AG04449 (cell line): ENCODE measurements around the gene NOP9.

ENCODE experiments used
- CTCF ChIA-PET: fragments of 350-600 bp; formaldehyde crosslinking; extraction: SDS; loops from one replicate; lab custom pipeline; 2021; ENCODE audit warnings: antibody characterized with exemption; lab: Yijun Ruan, JAX
- POLR2A ChIA-PET: fragments of 400-600, 350-600 bp; formaldehyde crosslinking; extraction: SDS; loops from one replicate; lab custom pipeline; 2020; ENCODE audit warnings: antibody characterized with exemption, inconsistent platforms; lab: Yijun Ruan, JAX
- DNase-seq: peaks from one replicate; pipeline ENCODE4 v3.0.0-alpha.2; 2010; ENCODE audit warnings: low read depth, low spot score
- H3K4me3 ChIP-seq: 2 replicates; pipeline ENCODE4 v1.5.1; 2011; ENCODE audit warnings: low read depth, mild to moderate bottlenecking, control low read depth, low read length
- TF ChIP-seq, protein P1 (sequence below): IDR thresholded peaks from one replicate; pipeline ENCODE4 v1.5.1; 2011; ENCODE audit warnings: mild to moderate bottlenecking, moderate library complexity, low read length, control low read depth, inconsistent platforms; ENCODE audit not compliant: insufficient read depth; ENCODE audit errors: missing control alignments

Gene NOP9

DNA sequence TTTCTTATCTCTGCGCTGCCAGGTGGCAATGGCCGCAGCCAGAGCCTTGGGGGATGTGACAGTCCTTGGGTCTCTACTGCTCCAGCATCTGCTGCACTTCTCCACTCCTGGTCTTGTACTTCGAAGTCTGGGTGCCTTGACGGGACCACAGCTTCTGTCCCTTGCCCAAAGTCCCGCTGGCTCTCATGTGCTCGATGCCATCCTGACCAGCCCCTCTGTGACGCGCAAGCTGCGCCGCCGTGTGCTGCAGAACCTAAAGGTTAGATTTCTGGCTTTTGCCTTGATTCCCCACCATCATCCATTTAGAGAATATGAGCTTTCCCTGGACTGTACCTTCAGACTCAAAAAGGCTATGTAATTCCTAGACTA, 4.4 kb downstream of the NOP9 start:
- POLR2A ChIA-PET = no interaction called here

DNA sequence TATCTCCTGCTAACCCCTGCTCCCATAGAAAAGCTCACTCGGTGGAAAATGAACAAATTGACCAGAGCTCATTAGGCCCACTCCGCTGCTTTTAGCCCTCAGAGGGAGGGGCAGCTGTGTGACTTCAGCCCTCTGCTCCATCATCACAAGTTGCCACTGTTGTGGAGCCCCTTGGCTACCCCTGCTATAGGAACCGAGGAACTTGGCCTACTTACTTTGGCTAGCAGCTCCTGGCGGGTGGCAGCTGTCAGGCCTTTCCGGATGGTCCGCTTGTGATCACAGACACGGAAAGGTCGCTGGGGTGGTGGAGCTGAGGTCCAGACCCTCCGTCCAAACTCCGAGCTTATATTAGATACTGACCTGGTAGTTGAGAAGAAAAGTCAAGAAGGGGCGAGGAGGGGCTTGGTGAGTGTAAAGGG, 7.5 kb downstream of the NOP9 start:
- ChIA-PET POLR2A (interaction anchor here (1.7 kb wide), 1 partner anchor 64 kb away, joined by 7 read pairs; the partner anchor contains the start of gene TINF2), CTCF (interaction anchor here (0.7 to 37.5 kb wide), 40 partner anchors 3 to 250 kb away, joined by 3 to 688 read pairs (median 6); partner anchors contain the start of genes ADCY4, CBLN3, CIDEB and DCAF11)
- H3K4me3 ChIP-seq = no peak overlapping the region
- no peak for DNase-seq
- TF ChIP-seq, protein P1, sequence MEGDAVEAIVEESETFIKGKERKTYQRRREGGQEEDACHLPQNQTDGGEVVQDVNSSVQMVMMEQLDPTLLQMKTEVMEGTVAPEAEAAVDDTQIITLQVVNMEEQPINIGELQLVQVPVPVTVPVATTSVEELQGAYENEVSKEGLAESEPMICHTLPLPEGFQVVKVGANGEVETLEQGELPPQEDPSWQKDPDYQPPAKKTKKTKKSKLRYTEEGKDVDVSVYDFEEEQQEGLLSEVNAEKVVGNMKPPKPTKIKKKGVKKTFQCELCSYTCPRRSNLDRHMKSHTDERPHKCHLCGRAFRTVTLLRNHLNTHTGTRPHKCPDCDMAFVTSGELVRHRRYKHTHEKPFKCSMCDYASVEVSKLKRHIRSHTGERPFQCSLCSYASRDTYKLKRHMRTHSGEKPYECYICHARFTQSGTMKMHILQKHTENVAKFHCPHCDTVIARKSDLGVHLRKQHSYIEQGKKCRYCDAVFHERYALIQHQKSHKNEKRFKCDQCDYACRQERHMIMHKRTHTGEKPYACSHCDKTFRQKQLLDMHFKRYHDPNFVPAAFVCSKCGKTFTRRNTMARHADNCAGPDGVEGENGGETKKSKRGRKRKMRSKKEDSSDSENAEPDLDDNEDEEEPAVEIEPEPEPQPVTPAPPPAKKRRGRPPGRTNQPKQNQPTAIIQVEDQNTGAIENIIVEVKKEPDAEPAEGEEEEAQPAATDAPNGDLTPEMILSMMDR = no peak

More for the DNA sequence above, 4.4 kb downstream of the NOP9 start:
- CTCF ChIA-PET = interaction anchor here (0.6 to 21.1 kb wide), 4 partner anchors 19 to 246 kb away, joined by 3 to 688 read pairs (median 192); partner anchors contain the start of genes ADCY4, CBLN3, CIDEB and KHNYN
- no peak for DNase-seq
- TF ChIP-seq, protein P1 = no peak
- H3K4me3 ChIP-seq = no peak overlapping the region

DNA sequence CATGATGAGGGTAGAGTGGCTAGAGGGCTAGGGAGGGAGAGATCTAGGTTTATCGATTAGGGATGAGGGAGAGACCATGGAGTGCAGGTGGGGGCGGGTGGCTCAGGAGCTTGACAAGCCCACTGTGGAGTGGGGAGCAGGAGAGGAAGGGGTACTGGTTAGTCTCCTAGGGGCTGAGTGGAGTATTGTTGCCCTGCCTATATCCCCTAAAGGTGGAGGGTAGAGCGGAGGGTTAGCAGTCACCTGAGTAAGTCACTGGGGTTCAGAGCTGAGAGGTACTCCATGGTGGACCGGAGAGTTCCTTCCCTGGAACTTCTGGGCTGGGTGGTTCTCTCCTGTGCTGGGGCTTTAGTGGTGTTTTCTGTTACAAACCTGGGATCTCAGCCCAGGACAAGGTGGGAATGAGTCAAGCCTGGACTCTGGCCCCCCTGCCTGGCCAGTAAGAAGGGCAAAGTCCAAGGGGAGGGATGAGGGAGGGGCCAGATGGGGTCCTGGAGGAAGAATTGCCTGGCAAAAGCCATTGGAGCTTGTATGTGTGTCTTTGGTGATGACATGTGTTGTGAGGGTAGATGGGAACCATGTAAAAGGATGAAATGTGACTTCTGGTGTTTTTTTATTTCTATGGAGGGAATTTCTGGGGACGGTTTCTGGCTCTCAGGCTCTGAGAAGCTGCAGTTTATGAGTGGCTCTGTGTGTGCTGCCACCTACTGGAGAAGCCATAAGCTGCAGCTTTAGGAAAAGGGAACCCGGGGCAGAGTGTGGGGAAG, 8.1 kb downstream of the NOP9 start, which contains the start of gene CIDEB:
Gene CIDEB, minus strand, starts transcription at position 403 of the 767 bp plus-strand sequence. Its CDS starts 119 bp downstream, at position 284.
- CTCF ChIA-PET = interaction anchor here (0.6 to 37.5 kb wide), 70 partner anchors 3 to 293 kb away, joined by 3 to 688 read pairs (median 5); partner anchors contain the start of genes ADCY4, CBLN3, CHMP4A and CIDEB
- H3K4me3 ChIP-seq = no peak within 1 kb of the TSS
- POLR2A ChIA-PET = interaction anchor here (0.7 to 1.7 kb wide), 7 partner anchors 8 to 193 kb away, joined by 3 to 8 read pairs (median 4); partner anchors contain the start of genes DCAF11, DHRS1, NOP9 and NRL
- TF ChIP-seq, protein P1 = peak; percentile 88
- DNase-seq = no peak

DNA sequence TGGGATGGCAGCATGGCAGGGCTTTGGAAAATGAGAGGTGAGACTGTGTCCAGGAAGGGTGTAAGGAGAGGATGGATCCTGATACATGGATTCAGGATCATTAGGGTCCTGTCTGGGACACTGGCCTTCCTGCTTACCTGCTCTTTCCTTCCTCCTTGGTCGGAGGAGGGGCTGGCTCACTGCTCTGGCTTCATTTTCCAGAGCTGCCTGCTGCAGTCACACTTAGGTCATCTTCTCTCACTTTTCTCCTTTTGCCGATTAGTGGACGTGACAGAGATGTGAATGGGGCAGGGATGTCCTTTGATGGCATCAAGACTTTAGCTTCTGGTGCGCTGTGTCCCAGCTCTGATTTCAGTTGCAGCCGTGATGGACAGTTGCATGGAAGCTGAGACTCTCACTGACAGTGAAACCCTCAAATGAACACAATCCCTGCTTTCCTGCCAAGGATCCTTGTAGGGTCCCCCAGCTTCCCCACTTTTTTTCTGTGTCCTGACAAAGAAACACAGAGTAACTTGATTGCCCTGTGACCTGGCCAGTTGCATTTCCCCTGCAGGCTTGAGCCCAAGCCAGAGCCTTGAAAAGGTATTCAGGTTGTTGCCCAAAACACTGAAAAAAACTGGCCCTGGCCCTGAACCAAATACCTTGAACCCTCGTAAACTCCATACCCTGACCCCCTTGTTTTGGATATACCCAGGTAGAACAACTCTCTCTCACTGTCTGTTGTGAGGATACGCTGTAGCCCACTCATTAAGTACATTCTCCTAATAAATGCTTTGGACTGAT, 8.9 kb downstream of the NOP9 start:
- TF ChIP-seq, protein P1 = no peak
- no peak for DNase-seq
- ChIA-PET CTCF (interaction anchor here (0.6 to 37.5 kb wide), 64 partner anchors 4 to 294 kb away, joined by 3 to 688 read pairs (median 5); partner anchors contain the start of genes ADCY4, CBLN3, CHMP4A and CIDEB), POLR2A (interaction anchor here (0.7 to 1.7 kb wide), 8 partner anchors 9 to 194 kb away, joined by 3 to 8 read pairs (median 4); partner anchors contain the start of genes DCAF11, DHRS1, NOP9 and NRL)
- no peak overlapping the region for H3K4me3 ChIP-seq

DNA sequence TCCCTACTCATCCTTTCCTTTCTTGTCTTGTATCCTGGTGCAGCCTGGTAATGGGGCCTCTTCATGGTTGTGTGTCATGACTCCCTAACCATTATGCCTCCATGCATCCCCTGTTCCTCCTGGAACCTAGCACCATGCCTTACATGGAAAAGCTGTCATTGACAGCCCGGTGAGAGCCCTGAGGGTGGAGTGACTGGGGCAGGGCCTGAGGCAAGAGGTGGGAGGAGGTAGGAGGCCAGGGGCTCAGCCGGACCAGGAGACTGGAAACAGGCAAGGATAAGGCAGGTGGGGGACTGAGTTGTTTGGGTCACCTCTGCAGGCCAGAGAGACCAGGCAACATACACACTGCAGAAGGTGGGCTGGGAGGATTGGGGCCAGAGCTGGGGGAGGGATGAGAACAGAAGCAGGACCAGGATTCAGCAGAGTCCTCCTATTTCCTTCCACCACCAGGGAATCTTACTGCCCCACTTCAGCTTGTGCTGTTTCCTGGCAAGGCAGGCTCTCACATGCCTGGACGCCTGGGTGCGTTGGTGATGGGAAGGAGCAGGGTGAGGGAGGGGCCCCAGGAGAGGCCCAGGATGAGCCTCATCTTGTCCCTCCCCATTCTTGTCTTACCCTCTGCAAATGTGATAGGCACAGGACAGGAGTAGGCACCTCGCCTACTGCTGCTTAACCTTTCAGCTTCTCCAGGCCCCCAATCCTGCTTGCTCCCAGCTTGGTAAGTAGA, 10.1 kb downstream of the NOP9 start, which contains the start of gene LTB4R2:
Gene LTB4R2, plus strand, starts transcription at position 603 of the 727 bp plus-strand sequence. CDS start 525 bp downstream, outside the sequence.
- TF ChIP-seq, protein P1 = no peak
- no peak for DNase-seq
- H3K4me3 ChIP-seq = peak within 1 kb of the TSS; percentile 33
- ChIA-PET CTCF (interaction anchor here (0.8 to 37.5 kb wide), 16 partner anchors 5 to 252 kb away, joined by 3 to 688 read pairs (median 8); partner anchors contain the start of genes ADCY4, CBLN3, CIDEB and DHRS1), POLR2A (interaction anchor here (0.7 to 1.5 kb wide), 2 partner anchors 67 to 121 kb away, joined by 3 to 8 read pairs; no protein-coding TSS in a partner anchor)
